Ovary (tissue), 9 donors: ENCODE data around the gene NAA15. TPM values are rescaled to one million over a fixed set of nuclear protein-coding genes. Genes with fewer than 3 reads are reported as not detected.

Experiments
- DNase-seq, 5 donors: peaks; one replicate each; pipeline ENCODE4 v3.0.0-alpha.2; 2019 to 2020
- H3K27ac ChIP-seq, 2 donors: fragments of 200-600 bp; one replicate each; pipeline versions ENCODE4 v1.5.1 to v1.8.0; 2019 to 2022
- H3K27me3 ChIP-seq: fragments of 200-600 bp; one replicate; pipeline ENCODE4 v1.8.0; 2022
- H3K36me3 ChIP-seq: fragments of 200-600 bp; sonication (generic); one replicate; pipeline ENCODE4 v1.5.1; 2019
- H3K4me1 ChIP-seq: one replicate; pipeline ENCODE4 v1.8.1; 2013; ENCODE audit warnings: mild to moderate bottlenecking, moderate library complexity; ENCODE audit not compliant: insufficient read depth
- H3K4me3 ChIP-seq: fragments of 200-600 bp; sonication (generic); one replicate; pipeline ENCODE4 v1.5.1; 2017
- H3K9me3 ChIP-seq, 2 donors: fragments of 200-600 bp in 1 of 2; sonication (generic) in 1 of 2; one replicate each; pipeline versions ENCODE4 v1.5.1 to v1.8.1; 2013 to 2019; ENCODE audit warnings: mild to moderate bottlenecking in 1 of 2, moderate library complexity in 1 of 2
- EP300 ChIP-seq: sonication (generic); formaldehyde crosslinking; IDR thresholded peaks from one replicate; pipeline ENCODE4 v1.6.1; 2017; ENCODE audit warnings: antibody characterized with exemption
- POLR2A ChIP-seq: fragments of 450-650 bp; IDR thresholded peaks from one replicate; pipeline ENCODE4 v1.6.1; 2017; ENCODE audit warnings: antibody characterized with exemption, mild to moderate bottlenecking, moderate library complexity
- WGBS, 3 donors: extraction: QIAGEN DNeasy Blood & Tissue Kit in 1 of 3; methylation state at CpG; one replicate each; pipeline versions ENCODE4 v1.1.5 to v1.1.7; 2013 to 2017; 5-methylcytosine and 5-hydroxymethylcytosine counted together
- intact Hi-C, 4 donors: fragments of 100-400 bp; cut with DNase I; formaldehyde crosslinking; loops; one replicate each; pipeline versions ENCODE4 v1.11.0 to v1.15.1; 2022 to 2023
- polyA plus RNA-seq, 2 donors: library from polyadenylated mRNA; stranded (reverse); fragments of 200-250 nt in 1 of 2; fragments of 350-450 nt in 1 of 2; fragmentation: Illumina TruSeq in 1 of 2; extraction: RNeasy Lipid Tissue Mini Kit (QIAGEN cat#74804) in 1 of 2; gene quantifications; one replicate each; pipeline ENCODE4 v1.2.3, GENCODE V29; 2013 to 2014
- small RNA-seq: library from RNA; depleted of rRNA; stranded (forward); fragments of <200 nt; gene quantifications from one replicate; pipeline ENCODE3, GENCODE V24; 2016
- total RNA-seq, 7 donors: library from RNA; depleted of rRNA in 2 of 7; stranded (reverse); fragments of >200 nt in 2 of 7; fragmentation: NEBNext Ultra II Directional in 3 of 7; extraction: Animal tissue kit (Norgen Biotek cat#: 25700) in 3 of 7; gene quantifications; one replicate each; pipeline versions ENCODE4 v1.1.0 to v1.2.4, GENCODE V29; 2016 to 2023
- TF ChIP-seq, protein P1 (sequence below), 3 donors: fragments of 450-650 bp in 2 of 3; fragments of 200-600 bp in 1 of 3; IDR thresholded peaks; one replicate each; pipeline versions ENCODE4 v1.5.1 to v1.8.0; 2016 to 2022; ENCODE audit warnings: antibody characterized with exemption in 3 of 3, mild to moderate bottlenecking in 1 of 3
- donor health status: DM: no; HTN: no; CAD: no; lungs with moderate emphysema.
- donor health status: DM: no; HTN: no; CAD: no.
- donor health status: Bipolar disorder and iron deficiency.
- donor health status: DM: yes; HTN: yes; CAD: no.
- donor health status: DM: no; HTN: no; CAD: no.
- donor health status: DM: yes; HTN: yes; CAD: no.

Gene NAA15
- total and polyA plus RNA-seq, 9 donors = 7.1 to 50.8 (median 35.2) TPM

DNA sequence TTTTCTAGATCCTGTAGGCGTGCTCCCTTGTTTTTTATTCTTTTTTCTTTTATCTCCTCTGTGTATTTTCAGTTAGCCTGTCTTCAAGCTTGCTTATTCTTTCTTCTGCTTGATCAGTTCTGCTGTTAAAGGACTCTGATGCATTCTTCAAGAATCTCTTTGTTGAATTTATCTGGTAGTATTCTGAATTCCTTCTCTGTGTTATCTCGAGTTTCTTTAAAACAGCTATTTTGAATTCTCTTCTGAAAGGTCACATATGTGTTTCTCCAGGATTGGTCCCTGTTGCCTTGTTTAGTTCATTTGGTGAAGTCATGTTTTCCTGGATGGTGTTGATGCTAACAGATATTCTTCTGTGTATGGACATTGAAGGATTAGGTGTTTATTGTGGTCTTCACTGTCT, 167.9 kb downstream of the NAA15 start:
- Histone ChIP-seq H3K9me3 (no peaks in the 10 kb centered on the region), H3K36me3 (no peaks in the 10 kb centered on the region), H3K4me3 (no peak overlapping the region), H3K27me3 (no peaks in the 10 kb centered on the region), H3K4me1 (peaks cover 2% of the 10 kb centered on the region), H3K27ac (no peak overlapping the region)
- TF ChIP-seq EP300 = no peak
- no peak for TF ChIP-seq POLR2A
- TF ChIP-seq, protein P1, sequence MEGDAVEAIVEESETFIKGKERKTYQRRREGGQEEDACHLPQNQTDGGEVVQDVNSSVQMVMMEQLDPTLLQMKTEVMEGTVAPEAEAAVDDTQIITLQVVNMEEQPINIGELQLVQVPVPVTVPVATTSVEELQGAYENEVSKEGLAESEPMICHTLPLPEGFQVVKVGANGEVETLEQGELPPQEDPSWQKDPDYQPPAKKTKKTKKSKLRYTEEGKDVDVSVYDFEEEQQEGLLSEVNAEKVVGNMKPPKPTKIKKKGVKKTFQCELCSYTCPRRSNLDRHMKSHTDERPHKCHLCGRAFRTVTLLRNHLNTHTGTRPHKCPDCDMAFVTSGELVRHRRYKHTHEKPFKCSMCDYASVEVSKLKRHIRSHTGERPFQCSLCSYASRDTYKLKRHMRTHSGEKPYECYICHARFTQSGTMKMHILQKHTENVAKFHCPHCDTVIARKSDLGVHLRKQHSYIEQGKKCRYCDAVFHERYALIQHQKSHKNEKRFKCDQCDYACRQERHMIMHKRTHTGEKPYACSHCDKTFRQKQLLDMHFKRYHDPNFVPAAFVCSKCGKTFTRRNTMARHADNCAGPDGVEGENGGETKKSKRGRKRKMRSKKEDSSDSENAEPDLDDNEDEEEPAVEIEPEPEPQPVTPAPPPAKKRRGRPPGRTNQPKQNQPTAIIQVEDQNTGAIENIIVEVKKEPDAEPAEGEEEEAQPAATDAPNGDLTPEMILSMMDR (IDR thresholded peaks at IDR 0.05) = no peak
- WGBS, 3 donors = 50 to 66% (median 55%) methylated on average over 2 of the region's 2 CpGs
- DNase-seq = no peak
- intact Hi-C loops = no loop called here

Small RNA genes lying within 50 kb of the gene (small RNA-seq; reads per million reads assigned to genes)
- not detected for gene RF01225
- gene RNU6-1074P = not detected
- not detected for gene RNU6-1214P

Other genes with a start within 250 kb of the NAA15 start
- 10 to 100 TPM; 41.7 to 66.8 (median 53.0) TPM for gene ELF2, start 124.3 kb upstream of the NAA15 start, total RNA-seq
- gene ELF2, start 124.3 kb upstream of the NAA15 start, polyA plus RNA-seq = 10 to 100 TPM; 28.8 to 39.4 TPM
- 10 to 100 TPM; 11.4 to 26.1 (median 18.3) TPM for gene MGARP, start 21.3 kb upstream of the NAA15 start, total RNA-seq
- 100 to 1,000 TPM in 1 of 2 donors, 10 to 100 TPM in 1; 22.9 to 108 TPM for gene MGARP, start 21.3 kb upstream of the NAA15 start, polyA plus RNA-seq
- gene NDUFC1, start 972 bp downstream of the NAA15 start, total RNA-seq = 10 to 100 TPM; 24.6 to 68.7 (median 53.1) TPM
- 10 to 100 TPM; 80.1 to 89.8 TPM for gene NDUFC1, start 972 bp downstream of the NAA15 start, polyA plus RNA-seq
- 10 to 100 TPM in 5 of 7 donors, 1 to 10 TPM in 2; 9.4 to 15.0 (median 12.8) TPM for gene RAB33B, start 152.6 kb downstream of the NAA15 start, total RNA-seq
- 1 to 10 TPM; 6.8 to 6.9 TPM for gene RAB33B, start 152.6 kb downstream of the NAA15 start, polyA plus RNA-seq